Mesothelial cell of epicardium (in vitro differentiated cells): ENCODE measurements around the gene COL12A1. TPM values are rescaled to one million over a fixed set of nuclear protein-coding genes. Genes with fewer than 3 reads are reported as not detected.

Experiments
- DNase-seq, 2 experiments: peaks; one replicate each; pipeline ENCODE4 v3.0.0; 2021; ENCODE audit warnings: low spot score in 2 of 2; ENCODE audit not compliant: unreplicated experiment in 2 of 2
- H3K27ac Mint-ChIP-seq: 2 replicates; pipeline ENCODE4 v1.8.0; 2021; ENCODE audit warnings: mixed read lengths
- H3K27me3 Mint-ChIP-seq: 2 replicates; pipeline ENCODE4 v1.8.0; 2021; ENCODE audit warnings: low read depth, mixed read lengths
- H3K36me3 Mint-ChIP-seq: 2 replicates; pipeline ENCODE4 v1.8.0; 2021; ENCODE audit warnings: mixed read lengths
- H3K4me1 Mint-ChIP-seq: 2 replicates; pipeline ENCODE4 v1.8.0; 2021; ENCODE audit warnings: mixed read lengths
- H3K4me3 Mint-ChIP-seq: 2 replicates; pipeline ENCODE4 v1.8.0; 2021; ENCODE audit warnings: mild to moderate bottlenecking, moderate library complexity, mixed read lengths
- H3K9me3 Mint-ChIP-seq: 2 replicates; pipeline ENCODE4 v1.8.0; 2021; ENCODE audit warnings: mixed read lengths
- total RNA-seq: library from RNA; stranded (reverse); gene quantifications from 3 replicates; pipeline ENCODE4 v1.2.1, GENCODE V29; 2021
- TF ChIP-seq, protein P1 (sequence below): fragments of 200-600 bp; sonication (generic); IDR thresholded peaks from one replicate; pipeline ENCODE4 v1.5.0; 2021; ENCODE audit warnings: antibody characterized with exemption; ENCODE audit not compliant: unreplicated experiment

Gene COL12A1
- total RNA-seq, 1 donor from 2014 or later = 10.5 TPM

DNA sequence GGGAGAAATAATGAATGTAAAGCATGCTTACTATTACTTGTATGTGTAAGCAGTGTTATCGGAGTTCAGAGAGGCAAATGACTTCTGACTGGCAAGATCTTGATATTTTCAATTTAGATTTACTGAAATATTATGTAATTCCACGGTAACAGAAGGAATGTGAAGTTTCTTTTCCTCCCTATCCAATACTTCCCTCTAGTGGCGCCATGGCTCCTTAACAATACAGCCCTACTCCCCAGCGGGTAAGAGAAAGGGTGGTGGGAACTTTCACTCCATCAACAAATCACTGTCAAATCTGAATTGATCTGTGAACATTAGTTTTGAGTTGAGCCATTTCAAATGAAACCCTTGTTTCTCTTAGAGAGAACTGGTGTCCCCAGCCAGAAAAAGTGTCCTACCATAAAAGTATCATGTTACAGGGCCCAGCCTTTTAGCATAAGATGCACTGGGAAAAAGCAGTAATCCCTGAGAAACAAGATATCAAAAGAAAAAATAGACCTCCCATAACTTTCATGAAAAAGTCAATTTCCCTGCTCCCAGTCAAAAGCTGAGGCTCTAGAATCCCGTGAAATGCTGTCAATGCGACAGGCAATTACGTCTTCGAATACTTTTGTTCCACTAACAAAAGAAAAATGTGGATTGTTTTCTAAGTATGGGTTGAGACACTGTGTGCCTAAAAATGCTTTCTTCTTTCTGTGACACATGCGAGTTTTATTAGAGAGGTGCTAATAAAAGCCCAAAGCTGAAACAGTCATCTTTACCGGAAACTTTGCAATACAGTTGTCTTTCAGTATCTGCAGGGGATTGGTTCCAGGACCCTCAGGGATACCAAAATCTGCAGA lies 24.9 kb upstream of the COL12A1 start:
- Mint-ChIP-seq H3K4me3 (no peak overlapping the region), H3K27ac (no peak overlapping the region), H3K27me3 (no peaks in the 10 kb centered on the region), H3K9me3 (peaks cover 10% of the 10 kb centered on the region), H3K36me3 (no peaks in the 10 kb centered on the region), H3K4me1 (peaks cover 4% of the 10 kb centered on the region)
- TF ChIP-seq, protein P1, sequence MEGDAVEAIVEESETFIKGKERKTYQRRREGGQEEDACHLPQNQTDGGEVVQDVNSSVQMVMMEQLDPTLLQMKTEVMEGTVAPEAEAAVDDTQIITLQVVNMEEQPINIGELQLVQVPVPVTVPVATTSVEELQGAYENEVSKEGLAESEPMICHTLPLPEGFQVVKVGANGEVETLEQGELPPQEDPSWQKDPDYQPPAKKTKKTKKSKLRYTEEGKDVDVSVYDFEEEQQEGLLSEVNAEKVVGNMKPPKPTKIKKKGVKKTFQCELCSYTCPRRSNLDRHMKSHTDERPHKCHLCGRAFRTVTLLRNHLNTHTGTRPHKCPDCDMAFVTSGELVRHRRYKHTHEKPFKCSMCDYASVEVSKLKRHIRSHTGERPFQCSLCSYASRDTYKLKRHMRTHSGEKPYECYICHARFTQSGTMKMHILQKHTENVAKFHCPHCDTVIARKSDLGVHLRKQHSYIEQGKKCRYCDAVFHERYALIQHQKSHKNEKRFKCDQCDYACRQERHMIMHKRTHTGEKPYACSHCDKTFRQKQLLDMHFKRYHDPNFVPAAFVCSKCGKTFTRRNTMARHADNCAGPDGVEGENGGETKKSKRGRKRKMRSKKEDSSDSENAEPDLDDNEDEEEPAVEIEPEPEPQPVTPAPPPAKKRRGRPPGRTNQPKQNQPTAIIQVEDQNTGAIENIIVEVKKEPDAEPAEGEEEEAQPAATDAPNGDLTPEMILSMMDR = peak; percentile 36
- DNase-seq = no peak

DNA sequence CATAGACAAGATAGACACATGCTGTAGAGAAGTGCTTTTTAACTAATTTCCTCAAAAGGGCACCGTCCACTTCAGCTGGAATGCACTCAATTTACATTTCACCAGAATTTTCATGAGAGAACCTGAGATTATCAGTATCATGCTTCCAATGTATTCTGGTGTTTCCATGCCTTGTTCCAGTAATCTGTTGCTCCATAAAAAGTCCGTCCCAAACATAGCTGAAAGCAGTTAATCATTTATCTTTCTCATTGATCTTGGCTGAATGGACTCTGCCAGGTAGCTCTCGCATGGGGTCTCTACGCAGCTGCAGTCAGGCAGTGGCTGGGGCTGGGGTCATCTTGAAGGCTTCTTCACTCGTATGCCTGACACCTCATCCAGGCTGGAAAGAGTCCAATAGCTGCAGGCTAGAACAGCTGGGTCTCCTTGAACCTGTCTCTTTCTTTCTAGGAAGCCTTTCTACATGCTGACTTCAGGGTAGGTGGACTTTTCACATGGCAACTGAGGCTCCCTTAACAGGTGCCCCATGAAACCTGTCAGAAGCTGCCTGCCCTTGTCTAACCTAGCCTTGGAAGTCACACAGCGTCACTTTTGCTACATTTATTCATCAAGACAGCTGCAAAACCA lies 18.6 kb upstream of the COL12A1 start:
- Mint-ChIP-seq H3K4me3 (no peak overlapping the region), H3K9me3 (peaks cover 10% of the 10 kb centered on the region), H3K4me1 (peaks cover 5% of the 10 kb centered on the region), H3K27me3 (no peaks in the 10 kb centered on the region), H3K27ac (no peak overlapping the region), H3K36me3 (no peaks in the 10 kb centered on the region)
- no peak for DNase-seq
- TF ChIP-seq, protein P1 = no peak

DNA sequence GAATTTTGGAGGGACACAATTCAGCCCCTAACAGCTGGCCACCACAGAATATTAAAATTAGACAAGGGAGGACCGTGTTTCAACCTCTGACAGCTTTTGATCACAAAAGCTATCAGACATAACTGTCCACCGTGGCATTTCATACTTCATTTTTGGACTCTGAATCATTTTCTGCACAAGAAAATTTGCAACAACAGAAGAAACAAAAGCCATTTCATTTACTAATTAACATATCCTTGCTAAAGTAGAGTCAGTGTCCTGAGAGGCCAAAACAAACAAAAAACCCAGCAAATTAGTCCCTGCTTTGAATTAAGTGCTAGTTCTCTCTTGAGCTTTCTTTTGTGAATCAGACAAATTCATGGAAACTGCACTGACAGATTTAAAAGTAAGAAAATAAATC lies 17.6 kb upstream of the COL12A1 start:
- Mint-ChIP-seq H3K9me3 (peaks cover 10% of the 10 kb centered on the region), H3K4me1 (peaks cover 8% of the 10 kb centered on the region), H3K36me3 (no peaks in the 10 kb centered on the region), H3K27ac (no peak overlapping the region), H3K4me3 (no peak overlapping the region), H3K27me3 (no peaks in the 10 kb centered on the region)
- TF ChIP-seq, protein P1 = no peak
- DNase-seq = no peak

DNA sequence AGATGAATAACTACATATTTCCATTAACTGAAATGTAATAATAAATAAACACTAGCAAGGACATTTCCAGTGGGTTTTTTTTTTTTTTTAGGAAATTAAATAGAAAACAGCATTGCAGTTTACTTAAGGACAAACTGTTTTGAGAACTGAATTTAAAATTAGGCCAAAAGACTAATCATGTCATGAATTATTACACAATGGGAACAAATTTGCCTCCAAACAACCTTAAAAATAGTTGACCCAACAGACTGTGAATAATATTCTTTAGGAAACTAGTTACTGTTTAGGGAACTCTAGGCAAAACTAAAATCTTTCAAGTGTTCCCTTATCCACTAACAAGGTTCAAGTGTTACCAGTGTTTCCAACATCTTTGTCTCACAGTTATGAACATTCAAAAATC lies 16.4 kb upstream of the COL12A1 start:
- no peak overlapping the region for H3K4me3 Mint-ChIP-seq
- DNase-seq = no peak
- H3K4me1 Mint-ChIP-seq = peaks cover 12% of the 10 kb centered on the region
- TF ChIP-seq, protein P1 = no peak
- H3K27me3 Mint-ChIP-seq = no peaks in the 10 kb centered on the region
- H3K27ac Mint-ChIP-seq = no peak overlapping the region
- no peaks in the 10 kb centered on the region for H3K36me3 Mint-ChIP-seq
- H3K9me3 Mint-ChIP-seq = peaks cover 2% of the 10 kb centered on the region

DNA sequence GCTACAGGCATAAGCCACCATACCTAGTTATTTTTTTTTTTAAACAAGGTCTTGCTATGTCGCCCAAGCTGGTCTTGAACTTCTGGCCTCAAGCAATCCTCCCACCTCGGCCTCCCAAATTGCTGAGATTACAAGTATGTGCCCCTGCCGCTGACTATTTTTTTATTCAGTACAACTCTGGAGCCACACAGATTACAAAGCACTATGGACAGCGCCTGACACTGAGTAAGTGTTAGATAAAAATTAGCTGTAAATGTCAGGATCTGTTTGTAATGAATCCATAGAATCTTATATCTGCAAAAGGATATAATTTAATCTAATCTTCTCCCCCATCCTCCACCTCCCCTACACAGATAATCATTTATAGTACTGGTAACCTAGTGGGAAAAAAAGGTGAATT lies 15.3 kb upstream of the COL12A1 start:
- H3K9me3 Mint-ChIP-seq = no peaks in the 10 kb centered on the region
- DNase-seq = no peak
- H3K4me1 Mint-ChIP-seq = peaks cover 15% of the 10 kb centered on the region

More for the DNA sequence above, 15.3 kb upstream of the COL12A1 start:
- TF ChIP-seq, protein P1 = no peak
- H3K27me3 Mint-ChIP-seq = no peaks in the 10 kb centered on the region
- H3K27ac Mint-ChIP-seq = no peak overlapping the region
- no peaks in the 10 kb centered on the region for H3K36me3 Mint-ChIP-seq
- H3K4me3 Mint-ChIP-seq = no peak overlapping the region
